Heart right ventricle (tissue), 16 donors: Measurements from ENCODE around the gene RRAS. TPM values are rescaled to one million over a fixed set of nuclear protein-coding genes. Genes with fewer than 3 reads are reported as not detected.

Source experiments
- ATAC-seq, 8 donors: fragments of 200-7000 bp; cut with Tn5 transposase; one replicate each; pipeline ENCODE4 v1.9.1; 2020; ENCODE audit warnings: mild to moderate bottlenecking in 8 of 8, moderate library complexity in 8 of 8, moderate number of reproducible peaks in 1 of 8
- DNase-seq, 2 donors: peaks; one replicate each; pipeline ENCODE4 v3.0.0-alpha.2; 2020
- H3K27ac ChIP-seq, 10 donors: fragments of 200-600 bp; sonication (generic) in 2 of 10; one replicate each; pipeline versions ENCODE4 v1.5.0 to v1.8.0; 2020 to 2022; ENCODE audit warnings: mild to moderate bottlenecking in 3 of 10
- H3K27me3 ChIP-seq, 7 donors: fragments of 200-600 bp; one replicate each; pipeline ENCODE4 v1.8.0; 2021 to 2022; ENCODE audit warnings: mild to moderate bottlenecking in 2 of 7
- H3K36me3 ChIP-seq, 9 donors: fragments of 200-600 bp; sonication (generic) in 1 of 9; one replicate each; pipeline versions ENCODE4 v1.5.0 to v1.8.0; 2020 to 2022; ENCODE audit warnings: mild to moderate bottlenecking in 2 of 9
- H3K4me1 ChIP-seq, 9 donors: fragments of 200-600 bp; sonication (generic) in 1 of 9; one replicate each; pipeline versions ENCODE4 v1.5.0 to v1.8.0; 2020 to 2022; ENCODE audit warnings: mild to moderate bottlenecking in 4 of 9
- H3K4me3 ChIP-seq, 10 donors: fragments of 200-600 bp; sonication (generic) in 2 of 10; one replicate each; pipeline versions ENCODE4 v1.5.0 to v1.8.0; 2020 to 2022; ENCODE audit warnings: mild to moderate bottlenecking in 7 of 10, moderate library complexity in 2 of 10
- H3K9me3 ChIP-seq, 11 donors: fragments of 200-600 bp in 10 of 11; sonication (generic) in 2 of 11; one replicate each; pipeline versions ENCODE4 v1.5.0 to v1.8.0; 2013 to 2022; ENCODE audit warnings: mild to moderate bottlenecking in 2 of 11, control low read depth in 1 of 11, moderate library complexity in 1 of 11
- CTCF ChIP-seq, 9 donors: fragments of 200-600 bp; sonication (generic) in 2 of 9; IDR thresholded peaks; one replicate each; pipeline versions ENCODE4 v1.5.0 to v1.8.0; 2021 to 2022; ENCODE audit warnings: antibody characterized with exemption in 9 of 9, mild to moderate bottlenecking in 5 of 9, moderate library complexity in 1 of 9
- WGBS, 2 donors: extraction: QIAGEN DNeasy Blood & Tissue Kit; methylation state at CpG; one replicate each; pipeline ENCODE4 v1.1.7; 2013; ENCODE audit warnings: inconsistent platforms in 1 of 2; 5-methylcytosine and 5-hydroxymethylcytosine counted together
- intact Hi-C, 10 donors: fragments of 100-400 bp; cut with DNase I; formaldehyde crosslinking; loops; one replicate each; pipeline versions ENCODE4 v1.11.1 to v1.14.2; 2022
- polyA plus RNA-seq, 2 donors: library from polyadenylated mRNA; stranded (reverse); fragments of 200-250 nt; gene quantifications; one replicate each; pipeline ENCODE4 v1.2.3, GENCODE V29; 2013
- total RNA-seq, 10 donors: library from RNA; stranded (reverse); fragmentation: NEBNext Ultra II Directional in 3 of 10; extraction: Animal tissue kit (Norgen Biotek cat#: 25700) in 3 of 10; gene quantifications; one replicate each; pipeline versions ENCODE4 v1.2.1 to v1.2.4, GENCODE V29; 2021 to 2023
- donor health status: Arrhythmogenic right ventricular cardiomyopathy.
- donor health status: ischemic (EF 13 %, LVEDD 7.1; RV severe dilation, severe dysfunction).
- donor health status: healthy with polysubstance abuse.
- donor health status: DM: no; HTN: yes; CAD: no.
- donor health status: DM: no; HTN: no; CAD: no.
- donor health status: ischemic (EF 25% LVEDD 6.9; RV normal size, moderate dysfunction).
- donor health status: ischemic (EF 25% LVEDD 5.7; RV mildly dilated, moderate dysfunction).
- donor health status: healthy.
- donor health status: DM: yes; HTN: yes; CAD: no.
- donor health status: Ischemic cardiomyopathy.
- donor health status: ischemic (EF 35%, LVEDD 5.7; RV mildly dilated, moderate dysfunction).
- donor health status: nonischemic (EF 11% LVEDD 7.7; RV severe dilation, severe dysfunction).
- donor health status: DM: yes; HTN: yes; CAD: no.
- donor health status: PGD.
- donor health status: ischemic (EF 29% LVEDD 5.4; RV normal size, mild dysfunction).
- donor health status: nonischemic (EF 23%, LVEDD 6.1; RV moderate dilation, normal function).

The RRAS gene
- total and polyA plus RNA-seq, 12 donors: 90.4 to 215 (median 117) TPM

GRCh38 chr19:49678985-49679770 lies 39.2 kb upstream of the RRAS start:
- Histone ChIP-seq H3K4me3 (peak overlapping the region in 3 of 10 donors; percentile 89 to 99 (median 92)), H3K27me3 (no peaks in the 10 kb centered on the region), H3K4me1 (peaks cover 17 to 58% (median 45%) of the 10 kb centered on the region in 9 donors), H3K9me3 (no peaks in the 10 kb centered on the region), H3K27ac (peak overlapping the region in 9 of 10 donors; percentile 62 to 98 (median 96)), H3K36me3 (peaks cover 3 to 39% (median 31%) of the 10 kb centered on the region in 9 donors)
- ATAC-seq: no peak
- intact Hi-C loops: loop anchor here in 6 of 10 donors (5.0 to 10.0 kb wide), 10 partner anchors 84 to 227 kb away; partner anchors contain the start of genes PRR12 (in 3 of the 6), NOSIP (in 2 of the 6), PRRG2 (in 2 of the 6) and AKT1S1 (in 1 of the 6)
- 38 to 55% methylated on average over 12 of the region's 12 CpGs for WGBS, 2 donors
- no peak for DNase-seq
- TF ChIP-seq CTCF (IDR thresholded peaks at IDR 0.05): no peak

GRCh38 chr19:49677901-49678674 lies 38.1 kb upstream of the RRAS start:
- H3K4me1 ChIP-seq: peaks cover 17 to 58% (median 45%) of the 10 kb centered on the region in 9 donors
- ATAC-seq (peak in 1 of 8 donors; percentile 2), DNase-seq (peak; percentile 72 to 78)
- H3K36me3 ChIP-seq: peaks cover 3 to 28% (median 21%) of the 10 kb centered on the region in 9 donors
- H3K4me3 ChIP-seq: peak overlapping the region; percentile 89 to 100 (median 98)
- H3K27ac ChIP-seq: peak overlapping the region; percentile 92 to 99 (median 97)
- peak; percentile 37 to 72 (median 61) for TF ChIP-seq CTCF (IDR thresholded peaks at IDR 0.05)
- no peaks in the 10 kb centered on the region for H3K9me3 ChIP-seq
- 3 to 6% methylated on average over 21 of the region's 21 CpGs for WGBS, 2 donors
- H3K27me3 ChIP-seq: no peaks in the 10 kb centered on the region
- intact Hi-C loops: loop anchor here in 7 of 10 donors (2.0 to 10.0 kb wide), 11 partner anchors 37 to 226 kb away; partner anchors contain the start of genes PRR12 (in 3 of the 7), NOSIP (in 2 of the 7), PRRG2 (in 2 of the 7) and AKT1S1 (in 1 of the 7)

- H3K4me3 ChIP-seq: peak within 1 kb of the TSS; percentile 89 to 100 (median 98)
- H3K9me3 ChIP-seq: no peaks in the 10 kb centered on the region
- no peak for TF ChIP-seq CTCF (IDR thresholded peaks at IDR 0.05)
- intact Hi-C loops: loop anchor here in 7 of 10 donors (2.0 to 10.0 kb wide), 11 partner anchors 37 to 225 kb away; partner anchors contain the start of genes PRR12 (in 3 of the 7), NOSIP (in 2 of the 7), PRRG2 (in 2 of the 7) and AKT1S1 (in 1 of the 7)
- peaks cover 17 to 60% (median 46%) of the 10 kb centered on the region in 9 donors for H3K4me1 ChIP-seq
- peak in 3 of 8 donors; percentile 13 to 36 (median 15) for ATAC-seq
- WGBS, 2 donors: 0% methylated on average over 54 to 57 of the region's 57 CpGs
- no peaks in the 10 kb centered on the region for H3K27me3 ChIP-seq
- H3K36me3 ChIP-seq: peaks cover 3 to 21% (median 15%) of the 10 kb centered on the region in 9 donors
- peak within 1 kb of the TSS; percentile 92 to 99 (median 97) for H3K27ac ChIP-seq
- DNase-seq: peak in 1 of 2 donors; percentile 55
Measured at GRCh38 chr19:49677231-49677900, 37.4 kb upstream of the RRAS start, which contains the start of gene PRMT1. PRMT1 (plus strand) TSS chr19:49677271; CDS start chr19:49677281, 10 bp downstream.
